ENCODE measurements around the gene ADD1.

The ADD1 gene

DNA sequence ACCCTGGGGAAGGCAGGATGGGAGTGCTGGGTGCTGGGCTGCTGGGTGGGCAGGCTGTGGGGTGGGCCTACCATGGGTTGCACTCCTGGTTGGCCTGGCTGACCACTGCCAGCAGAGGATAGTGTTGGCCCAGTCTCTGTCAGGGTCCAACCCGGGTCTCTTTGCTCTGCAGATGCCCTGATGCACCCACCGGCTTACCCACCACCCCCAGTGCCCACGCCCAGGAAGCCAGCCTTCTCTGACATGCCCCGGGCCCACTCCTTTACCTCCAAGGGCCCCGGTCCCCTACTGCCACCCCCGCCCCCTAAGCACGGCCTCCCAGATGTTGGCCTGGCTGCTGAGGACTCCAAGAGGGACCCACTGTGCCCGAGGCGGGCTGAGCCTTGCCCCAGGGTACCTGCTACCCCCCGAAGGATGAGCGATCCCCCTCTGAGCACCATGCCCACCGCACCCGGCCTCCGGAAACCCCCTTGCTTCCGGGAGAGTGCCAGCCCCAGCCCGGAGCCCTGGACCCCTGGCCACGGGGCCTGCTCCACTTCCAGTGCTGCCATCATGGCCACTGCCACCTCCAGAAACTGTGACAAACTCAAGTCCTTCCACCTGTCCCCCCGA, 14.2 kb upstream of the ADD1 start:
- Histone ChIP-seq H3K36me3 (ENCODE audit: control insufficient read depth, insufficient read depth, low read length) (peaks cover 51% of the 10 kb centered on the region), H3K27me3 (replicated peaks; ENCODE audit: control insufficient read depth, insufficient read depth, low read length) (no peaks in the 10 kb centered on the region), H3K4me3 (replicated peaks; ENCODE audit: low read depth, low read length) (no peak overlapping the region)
- no peak for DNase-seq (ENCODE audit: extremely low read depth, insufficient read length)
- TF ChIP-seq CTCF (IDR thresholded peaks at IDR 0.05; ENCODE audit: insufficient read depth, low read length, poor library complexity, severe bottlenecking) = no peak

DNA sequence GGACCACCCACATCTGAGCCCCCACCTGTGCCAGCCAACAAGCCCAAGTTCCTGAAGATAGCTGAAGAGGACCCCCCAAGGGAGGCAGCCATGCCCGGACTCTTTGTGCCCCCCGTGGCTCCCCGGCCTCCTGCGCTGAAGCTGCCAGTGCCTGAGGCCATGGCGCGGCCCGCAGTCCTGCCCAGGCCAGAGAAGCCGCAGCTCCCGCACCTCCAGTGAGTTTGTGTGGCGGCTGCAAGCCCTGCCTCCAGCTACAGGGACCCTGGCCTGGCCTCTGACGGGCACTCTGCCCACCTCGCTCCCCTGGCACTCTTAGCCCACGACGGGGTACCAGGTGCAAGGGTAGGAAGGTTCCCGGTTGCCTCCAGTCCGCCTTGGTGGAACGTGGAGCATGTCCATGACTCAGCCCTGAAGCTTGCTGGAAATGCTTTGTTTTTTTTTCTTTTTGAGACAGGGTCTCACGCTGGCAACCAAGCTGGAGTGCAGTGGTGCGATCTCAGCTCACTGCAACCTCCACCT, 13.7 kb upstream of the ADD1 start:
- H3K27me3 ChIP-seq (replicated peaks; ENCODE audit: control insufficient read depth, insufficient read depth, low read length) = no peaks in the 10 kb centered on the region
- H3K36me3 ChIP-seq (ENCODE audit: control insufficient read depth, insufficient read depth, low read length) = peaks cover 46% of the 10 kb centered on the region
- no peak for DNase-seq (ENCODE audit: extremely low read depth, insufficient read length)
- H3K4me3 ChIP-seq (replicated peaks; ENCODE audit: low read depth, low read length) = no peak overlapping the region
- no peak for TF ChIP-seq CTCF (IDR thresholded peaks at IDR 0.05; ENCODE audit: insufficient read depth, low read length, poor library complexity, severe bottlenecking)

DNA sequence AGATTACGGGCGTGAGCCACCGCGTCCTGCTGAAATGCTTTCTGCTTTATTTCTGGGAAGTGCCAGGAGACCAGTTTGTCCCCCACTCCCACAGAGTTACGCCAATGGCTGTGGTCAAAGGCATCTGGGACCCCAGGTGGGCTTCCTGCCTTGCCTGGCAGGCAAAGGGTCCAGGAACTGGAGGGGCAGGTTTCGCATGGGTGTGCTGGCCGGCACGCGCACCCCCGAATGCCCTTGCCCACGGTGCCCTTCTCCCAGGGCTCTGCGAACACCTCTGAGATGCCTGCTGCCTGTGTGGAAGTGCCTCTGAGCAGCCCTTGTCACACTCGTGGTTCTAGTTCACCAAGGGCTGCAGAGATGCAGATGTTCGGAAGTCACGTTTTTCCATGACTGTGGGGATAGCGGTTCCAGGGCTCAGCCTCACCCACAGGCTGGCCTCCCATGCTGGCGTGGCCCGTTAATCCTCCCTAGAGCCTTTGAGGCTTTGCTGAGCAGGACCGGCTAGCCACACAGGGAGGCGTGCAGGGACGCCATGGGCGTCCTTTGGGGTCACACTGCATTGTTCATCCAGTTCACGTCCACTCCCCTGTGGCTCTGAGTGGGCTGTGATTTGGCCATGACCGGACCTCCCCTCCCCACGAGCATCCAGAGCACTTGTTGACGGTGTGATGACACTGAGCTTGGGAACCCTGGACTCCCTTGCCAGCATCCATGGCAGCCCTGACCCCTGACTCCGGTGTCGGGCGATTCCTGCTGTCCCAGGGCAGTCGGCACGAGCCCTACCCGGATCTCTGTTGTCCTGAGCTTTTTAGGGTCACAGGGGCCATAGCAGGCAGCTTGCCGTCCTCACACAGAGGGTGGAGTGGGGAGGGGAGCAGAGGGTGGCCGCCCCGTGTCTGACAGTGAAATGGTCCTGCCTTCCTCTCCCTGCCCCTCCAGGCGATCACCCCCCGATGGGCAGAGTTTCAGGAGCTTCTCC, 12.7 kb upstream of the ADD1 start:
- no peak for DNase-seq (ENCODE audit: extremely low read depth, insufficient read length)
- no peak for TF ChIP-seq CTCF (IDR thresholded peaks at IDR 0.05; ENCODE audit: insufficient read depth, low read length, poor library complexity, severe bottlenecking)
- peaks cover 43% of the 10 kb centered on the region for H3K36me3 ChIP-seq (ENCODE audit: control insufficient read depth, insufficient read depth, low read length)

GRCh38 chr4:2831611-2832308, 11.9 kb upstream of the ADD1 start:
- no peak overlapping the region for H3K4me3 ChIP-seq (replicated peaks; ENCODE audit: low read depth, low read length)
- DNase-seq (ENCODE audit: extremely low read depth, insufficient read length) = no peak
- TF ChIP-seq CTCF (IDR thresholded peaks at IDR 0.05; ENCODE audit: insufficient read depth, low read length, poor library complexity, severe bottlenecking) = no peak
- peaks cover 45% of the 10 kb centered on the region for H3K36me3 ChIP-seq (ENCODE audit: control insufficient read depth, insufficient read depth, low read length)
- H3K27me3 ChIP-seq (replicated peaks; ENCODE audit: control insufficient read depth, insufficient read depth, low read length) = no peaks in the 10 kb centered on the region

More for the DNA sequence above, 12.7 kb upstream of the ADD1 start:
- no peak overlapping the region for H3K4me3 ChIP-seq (replicated peaks; ENCODE audit: low read depth, low read length)
- no peaks in the 10 kb centered on the region for H3K27me3 ChIP-seq (replicated peaks; ENCODE audit: control insufficient read depth, insufficient read depth, low read length)

GRCh38 chr4:2832309-2832980, 11.2 kb upstream of the ADD1 start:
- peak; percentile 81 for DNase-seq (ENCODE audit: extremely low read depth, insufficient read length)
- TF ChIP-seq CTCF (IDR thresholded peaks at IDR 0.05; ENCODE audit: insufficient read depth, low read length, poor library complexity, severe bottlenecking) = no peak
- Histone ChIP-seq H3K27me3 (replicated peaks; ENCODE audit: control insufficient read depth, insufficient read depth, low read length) (no peaks in the 10 kb centered on the region), H3K4me3 (replicated peaks; ENCODE audit: low read depth, low read length) (no peak overlapping the region), H3K36me3 (ENCODE audit: control insufficient read depth, insufficient read depth, low read length) (peaks cover 42% of the 10 kb centered on the region)
